Endothelial cell (in vitro differentiated cells): ENCODE results near the gene KCNQ1. TPM values are rescaled to one million over a fixed set of nuclear protein-coding genes. Genes with fewer than 3 reads are reported as not detected.

Experiments used
- DNase-seq: peaks from one replicate; pipeline ENCODE4 v3.0.0; 2021; ENCODE audit warnings: low spot score
- H3K27ac Mint-ChIP-seq: one replicate; pipeline ENCODE4 v1.8.0; 2021; ENCODE audit warnings: mixed read lengths, inconsistent platforms; ENCODE audit not compliant: unreplicated experiment
- H3K27me3 Mint-ChIP-seq: one replicate; pipeline ENCODE4 v1.8.0; 2021; ENCODE audit warnings: mild to moderate bottlenecking, moderate library complexity, mixed read lengths, inconsistent platforms; ENCODE audit not compliant: unreplicated experiment
- H3K36me3 Mint-ChIP-seq: one replicate; pipeline ENCODE4 v1.8.0; 2021; ENCODE audit warnings: mild to moderate bottlenecking, low read depth, mixed read lengths, inconsistent platforms; ENCODE audit not compliant: unreplicated experiment
- H3K4me1 Mint-ChIP-seq: one replicate; pipeline ENCODE4 v1.8.0; 2021; ENCODE audit warnings: mild to moderate bottlenecking, mixed read lengths, inconsistent platforms; ENCODE audit not compliant: unreplicated experiment
- H3K4me3 Mint-ChIP-seq: one replicate; pipeline ENCODE4 v1.8.0; 2021; ENCODE audit warnings: mild to moderate bottlenecking, mixed read lengths, inconsistent platforms; ENCODE audit not compliant: unreplicated experiment
- H3K9me3 Mint-ChIP-seq: one replicate; pipeline ENCODE4 v1.8.0; 2021; ENCODE audit warnings: mixed read lengths, inconsistent platforms; ENCODE audit not compliant: unreplicated experiment
- CTCF ChIP-seq: fragments of 200-600 bp; sonication (generic); IDR thresholded peaks from one replicate; pipeline ENCODE4 v1.5.0; 2021; ENCODE audit warnings: antibody characterized with exemption; ENCODE audit not compliant: unreplicated experiment
- total RNA-seq: library from RNA; stranded (reverse); fragmentation: NEBNext Ultra II Directional; extraction: Animal tissue kit (Norgen Biotek cat#: 25700); gene quantifications from one replicate; pipeline ENCODE4 v1.2.1, GENCODE V29; 2021; ENCODE audit not compliant: unreplicated experiment

KCNQ1 gene
- total RNA-seq, 1 donor from 2014 or later, result 35.3 TPM

- no peak for TF ChIP-seq CTCF
- no peak overlapping the region for H3K4me3 Mint-ChIP-seq
- H3K27ac Mint-ChIP-seq, result no peak overlapping the region
- H3K4me1 Mint-ChIP-seq, result peaks cover 4% of the 10 kb centered on the region
- no peaks in the 10 kb centered on the region for H3K27me3 Mint-ChIP-seq
- DNase-seq, result no peak
- H3K9me3 Mint-ChIP-seq, result no peaks in the 10 kb centered on the region
- peaks cover 6% of the 10 kb centered on the region for H3K36me3 Mint-ChIP-seq
Observed at GRCh38 chr11:2681408-2682145, 236.8 kb downstream of the KCNQ1 start.

GRCh38 chr11:2683806-2684205 is 239.0 kb downstream of the KCNQ1 start:
- DNase-seq, result no peak
- H3K27ac Mint-ChIP-seq, result no peak overlapping the region
- no peaks in the 10 kb centered on the region for H3K9me3 Mint-ChIP-seq
- peaks cover 2% of the 10 kb centered on the region for H3K27me3 Mint-ChIP-seq
- H3K4me1 Mint-ChIP-seq, result peaks cover 7% of the 10 kb centered on the region
- H3K36me3 Mint-ChIP-seq, result peaks cover 6% of the 10 kb centered on the region
- no peak overlapping the region for H3K4me3 Mint-ChIP-seq
- no peak for TF ChIP-seq CTCF

GRCh38 chr11:2684581-2684980 is 239.8 kb downstream of the KCNQ1 start:
- peaks cover 7% of the 10 kb centered on the region for H3K4me1 Mint-ChIP-seq
- H3K9me3 Mint-ChIP-seq, result no peaks in the 10 kb centered on the region
- H3K4me3 Mint-ChIP-seq, result no peak overlapping the region
- TF ChIP-seq CTCF, result no peak
- no peak for DNase-seq
- peaks cover 2% of the 10 kb centered on the region for H3K27me3 Mint-ChIP-seq
- no peak overlapping the region for H3K27ac Mint-ChIP-seq
- peaks cover 6% of the 10 kb centered on the region for H3K36me3 Mint-ChIP-seq

GRCh38 chr11:2685051-2685450 is 240.2 kb downstream of the KCNQ1 start:
- H3K9me3 Mint-ChIP-seq, result no peaks in the 10 kb centered on the region
- peaks cover 4% of the 10 kb centered on the region for H3K27me3 Mint-ChIP-seq
- H3K27ac Mint-ChIP-seq, result no peak overlapping the region
- H3K36me3 Mint-ChIP-seq, result peaks cover 7% of the 10 kb centered on the region
- H3K4me1 Mint-ChIP-seq, result peaks cover 7% of the 10 kb centered on the region
- DNase-seq, result no peak
- no peak overlapping the region for H3K4me3 Mint-ChIP-seq
- TF ChIP-seq CTCF, result no peak

- H3K4me1 Mint-ChIP-seq, result peaks cover 7% of the 10 kb centered on the region
- H3K9me3 Mint-ChIP-seq, result no peaks in the 10 kb centered on the region
- peaks cover 6% of the 10 kb centered on the region for H3K27me3 Mint-ChIP-seq
- DNase-seq, result no peak
- no peak overlapping the region for H3K27ac Mint-ChIP-seq
- H3K36me3 Mint-ChIP-seq, result peaks cover 9% of the 10 kb centered on the region
- H3K4me3 Mint-ChIP-seq, result no peak overlapping the region
- no peak for TF ChIP-seq CTCF
Observed at GRCh38 chr11:2685566-2686359, 241.0 kb downstream of the KCNQ1 start.
